HG02763 (cell line): ENCODE data around the gene TPSAB1.
"Not testable (repeated sequence)": the region's sequence is repeated elsewhere in the genome, so short reads cannot be mapped to it uniquely, and the experiment has no call there.

Experiments used
- ATAC-seq: cut with Tn5 transposase; IDR thresholded peaks from one replicate; pipeline ENCODE4 v1.9.1; 2021; ENCODE audit warnings: mild to moderate bottlenecking, moderate library complexity; ENCODE audit not compliant: unreplicated experiment

TPSAB1 gene

GRCh38 chr16:1240436-1240835, at the start of gene TPSAB1:
Gene TPSAB1, plus strand, starts transcription at chr16:1240705. Its CDS starts 234 bp downstream, at chr16:1240939.
- ATAC-seq: not testable (repeated sequence)

- not testable (repeated sequence) for ATAC-seq
These were observed 49.7 kb upstream of the TPSAB1 start for GRCh38 chr16:1190789-1191188.

GRCh38 chr16:1192384-1193073, 48.0 kb upstream of the TPSAB1 start:
- ATAC-seq: no peak

- ATAC-seq: no peak
These were observed 47.2 kb upstream of the TPSAB1 start for GRCh38 chr16:1193143-1193824.

GRCh38 chr16:1193825-1194581, 46.5 kb upstream of the TPSAB1 start:
- ATAC-seq: no peak

GRCh38 chr16:1194665-1195392, 45.7 kb upstream of the TPSAB1 start:
- ATAC-seq: no peak

GRCh38 chr16:1195393-1195666, 45.2 kb upstream of the TPSAB1 start:
- ATAC-seq: no peak

GRCh38 chr16:1196494-1196893, 44.0 kb upstream of the TPSAB1 start:
- no peak for ATAC-seq

GRCh38 chr16:1197237-1197866, 43.2 kb upstream of the TPSAB1 start:
- ATAC-seq: no peak

- no peak for ATAC-seq
These were observed 42.3 kb upstream of the TPSAB1 start for GRCh38 chr16:1198194-1198593.

- ATAC-seq: not testable (repeated sequence)
These were observed 41.7 kb upstream of the TPSAB1 start for GRCh38 chr16:1198671-1199346.

GRCh38 chr16:1199347-1200013, 41.0 kb upstream of the TPSAB1 start:
- no peak for ATAC-seq

GRCh38 chr16:1200014-1200627, 40.4 kb upstream of the TPSAB1 start:
- no peak for ATAC-seq

GRCh38 chr16:1201444-1201843, 39.1 kb upstream of the TPSAB1 start:
- ATAC-seq: no peak

- ATAC-seq: no peak
These were observed 38.2 kb upstream of the TPSAB1 start for GRCh38 chr16:1202274-1202673.

GRCh38 chr16:1204933-1205332, 35.6 kb upstream of the TPSAB1 start:
- no peak for ATAC-seq

- ATAC-seq: no peak
These were observed 34.2 kb upstream of the TPSAB1 start for GRCh38 chr16:1206326-1206725.

GRCh38 chr16:1206786-1207185, 33.7 kb upstream of the TPSAB1 start:
- ATAC-seq: no peak

GRCh38 chr16:1208239-1208830, 32.2 kb upstream of the TPSAB1 start:
- no peak for ATAC-seq
